AG04450 (cell line): Measurements from ENCODE around the gene TNIP3. TPM values are rescaled to one million over a fixed set of nuclear protein-coding genes. Genes with fewer than 3 reads are reported as not detected.

Experiments used
- CTCF ChIA-PET: fragments of 300-600, 350-600 bp; formaldehyde crosslinking; extraction: SDS; loops from one replicate; lab custom pipeline; 2022; ENCODE audit warnings: antibody characterized with exemption, inconsistent platforms; lab: Charles Lee
- POLR2A ChIA-PET: fragments of 350-600 bp; formaldehyde crosslinking; extraction: SDS; loops from one replicate; lab custom pipeline; 2021; ENCODE audit warnings: antibody characterized with exemption, inconsistent platforms; lab: Yijun Ruan, JAX
- DNase-seq: peaks from one replicate; pipeline ENCODE4 v3.0.0-alpha.2; 2011; ENCODE audit warnings: low read depth, low spot score
- H3K27ac ChIP-seq: one replicate; pipeline ENCODE4 v1.5.1; 2012; ENCODE audit warnings: low read depth, low read length, control low read depth
- H3K27me3 ChIP-seq: one replicate; pipeline ENCODE4 v1.6.0; 2012; ENCODE audit warnings: low read length; ENCODE audit not compliant: control insufficient read depth, insufficient read depth
- H3K4me3 ChIP-seq: 2 replicates; pipeline ENCODE4 v1.5.1; 2011; ENCODE audit warnings: mild to moderate bottlenecking, low read depth, low read length, control low read depth
- H3K9me3 ChIP-seq: 2 replicates; pipeline ENCODE4 v1.5.1; 2012; ENCODE audit warnings: low read length; ENCODE audit not compliant: control insufficient read depth, insufficient read depth
- CTCF ChIP-seq: IDR thresholded peaks from 2 replicates; pipeline ENCODE4 v1.5.1; 2011; ENCODE audit warnings: low read depth, low read length, control low read depth, inconsistent platforms
- polyA plus RNA-seq: library from polyadenylated mRNA; depleted of rRNA; stranded (reverse); fragments of >200 nt; gene quantifications from 2 replicates; pipeline ENCODE4 v1.2.3, GENCODE V29; 2011

TNIP3 gene
- polyA plus RNA-seq, 1 experiment: 0.51 TPM

GRCh38 chr4:121187206-121187605, 23.1 kb upstream of the TNIP3 start:
- no peaks in the 10 kb centered on the region for H3K9me3 ChIP-seq
- ChIA-PET POLR2A (no interaction called here), CTCF (interaction anchor here (6.4 kb wide), 1 partner anchor 65 kb away, joined by 299 read pairs; no protein-coding TSS in a partner anchor)
- no peak for TF ChIP-seq CTCF
- no peaks in the 10 kb centered on the region for H3K27me3 ChIP-seq
- no peak for DNase-seq
- no peak overlapping the region for H3K27ac ChIP-seq
- no peak overlapping the region for H3K4me3 ChIP-seq

- ChIA-PET CTCF (no interaction called here), POLR2A (no interaction called here)
- Histone ChIP-seq H3K4me3 (no peak overlapping the region), H3K27me3 (no peaks in the 10 kb centered on the region), H3K9me3 (no peaks in the 10 kb centered on the region), H3K27ac (no peak overlapping the region)
- no peak for DNase-seq
- TF ChIP-seq CTCF: no peak
Measured at GRCh38 chr4:121185960-121186359, 21.8 kb upstream of the TNIP3 start.

GRCh38 chr4:121183989-121184388, 19.9 kb upstream of the TNIP3 start:
- ChIA-PET POLR2A (no interaction called here), CTCF (interaction anchor here (1.2 to 3.8 kb wide), 2 partner anchors 9 to 66 kb away, joined by 3 to 22 read pairs; no protein-coding TSS in a partner anchor)
- no peak for TF ChIP-seq CTCF

GRCh38 chr4:121183361-121183760, 19.2 kb upstream of the TNIP3 start:
- no peaks in the 10 kb centered on the region for H3K9me3 ChIP-seq
- no peak for TF ChIP-seq CTCF
- no peak overlapping the region for H3K4me3 ChIP-seq
- no peak for DNase-seq
- no peak overlapping the region for H3K27ac ChIP-seq
- CTCF ChIA-PET: interaction anchor here (1.2 to 3.8 kb wide), 2 partner anchors 9 to 67 kb away, joined by 3 to 22 read pairs; no protein-coding TSS in a partner anchor
- POLR2A ChIA-PET: no interaction called here
- no peaks in the 10 kb centered on the region for H3K27me3 ChIP-seq

More at GRCh38 chr4:121183989-121184388, 19.9 kb upstream of the TNIP3 start:
- no peak for DNase-seq
- Histone ChIP-seq H3K27me3 (no peaks in the 10 kb centered on the region), H3K27ac (no peak overlapping the region), H3K9me3 (no peaks in the 10 kb centered on the region), H3K4me3 (no peak overlapping the region)

GRCh38 chr4:121182296-121182695, 18.2 kb upstream of the TNIP3 start:
- Histone ChIP-seq H3K4me3 (no peak overlapping the region), H3K27ac (no peak overlapping the region), H3K27me3 (no peaks in the 10 kb centered on the region), H3K9me3 (no peaks in the 10 kb centered on the region)
- no peak for TF ChIP-seq CTCF
- ChIA-PET POLR2A (no interaction called here), CTCF (interaction anchor here (0.6 to 3.8 kb wide), 2 partner anchors 10 to 69 kb away, joined by 3 to 22 read pairs; no protein-coding TSS in a partner anchor)
- no peak for DNase-seq
